Cardiac fibroblast (primary cell): ENCODE results near the gene BRSK2.

Experiments used
- DNase-seq, 2 donors: peaks; one replicate each; pipeline versions ENCODE4 v3.0.0 to v3.0.0-alpha.2; 2010; ENCODE audit warnings: low read depth in 2 of 2
- H3K4me3 ChIP-seq, 2 donors: replicated peaks in 1 of 2; 1 replicate in 1 of 2; 2 replicates in 1 of 2; pipeline ENCODE4 v1.5.1; 2011; ENCODE audit warnings: low read depth in 2 of 2, low read length in 2 of 2, mild to moderate bottlenecking in 2 of 2, moderate library complexity in 1 of 2
- TF ChIP-seq, protein P1 (sequence below): IDR thresholded peaks from one replicate; pipeline ENCODE4 v1.5.1; 2011; ENCODE audit warnings: low read depth, mild to moderate bottlenecking, low read length, inconsistent platforms

The BRSK2 gene

DNA sequence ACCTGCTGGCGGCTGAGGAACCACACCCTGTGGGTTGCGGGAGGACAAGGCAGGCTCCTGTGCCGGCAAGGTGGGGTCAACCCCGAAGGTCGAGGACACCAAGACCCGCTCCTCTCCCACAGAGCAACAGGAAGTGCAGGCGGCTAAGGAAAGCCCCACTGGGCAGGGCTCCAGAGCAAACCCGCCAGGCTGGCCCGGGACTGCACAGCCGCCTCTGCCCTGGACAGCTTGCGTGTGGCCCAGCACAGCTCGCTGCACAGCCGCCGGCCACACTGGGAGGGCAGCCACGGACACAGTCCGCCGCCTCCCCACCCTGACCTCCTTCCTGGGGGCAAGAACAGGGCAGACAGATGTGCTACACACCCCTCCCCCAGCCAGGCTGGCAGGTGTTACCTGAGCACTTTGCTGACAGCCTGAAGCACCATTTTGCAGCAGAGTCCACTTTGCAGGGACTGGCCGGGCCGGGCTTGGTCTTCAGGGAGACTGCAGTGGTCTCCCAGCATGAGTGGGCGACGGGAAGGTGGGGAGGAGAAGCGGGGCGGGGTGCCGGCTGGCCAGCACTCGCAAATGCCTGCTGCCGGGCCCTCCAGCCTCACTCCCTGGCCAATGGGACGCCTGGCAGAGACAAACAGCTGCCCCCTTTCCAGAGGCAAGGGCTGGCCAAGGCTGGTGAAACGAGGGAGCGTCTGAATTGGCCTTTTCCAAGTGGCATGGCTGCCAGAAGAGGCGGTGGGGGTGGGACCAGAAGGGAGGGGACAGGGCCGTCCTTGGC, 96.5 kb downstream of the BRSK2 start, which contains the start of gene MOB2:
MOB2 (minus strand) TSS at position 726 of the 772 bp plus-strand sequence; CDS start at position 503, 223 bp downstream.
- no peak within 1 kb of the TSS for H3K4me3 ChIP-seq
- peak in 1 of 2 donors; percentile 20 for DNase-seq

DNA sequence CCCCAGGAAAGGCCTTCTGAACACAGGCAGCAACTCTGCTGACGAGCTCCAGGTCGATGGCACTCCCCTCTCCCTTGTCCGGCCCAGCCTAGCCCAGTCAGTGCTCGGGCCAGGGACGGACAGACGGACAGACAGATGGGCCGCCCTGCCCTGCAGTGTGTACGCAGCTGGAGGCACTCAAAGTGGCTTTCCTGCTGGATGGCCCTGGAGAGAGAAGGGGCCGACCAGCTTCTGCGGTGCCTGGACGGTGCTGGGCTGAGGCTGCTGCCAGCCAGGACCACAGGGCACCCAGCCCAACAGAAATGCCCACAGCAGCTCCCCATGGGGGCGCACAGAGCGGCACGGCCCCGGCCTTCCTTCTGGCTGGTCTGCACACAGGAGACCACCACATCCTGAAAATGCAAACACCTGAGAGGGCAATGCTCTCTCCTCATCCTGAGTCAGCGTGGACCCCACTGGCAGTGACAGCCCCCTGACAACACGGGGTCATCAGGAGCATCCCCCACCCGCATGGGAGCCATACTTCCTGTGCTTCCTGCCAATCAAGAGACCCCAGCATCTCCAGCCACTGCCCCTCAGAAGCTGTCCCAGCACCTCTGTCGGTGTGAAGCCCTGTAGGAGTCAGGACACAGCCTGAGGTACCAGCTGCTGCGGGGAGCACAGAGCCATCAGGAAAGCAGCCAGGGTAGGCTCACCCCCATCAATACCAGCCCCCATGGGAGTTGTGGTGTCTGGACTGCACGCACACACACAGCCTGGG, 97.5 kb downstream of the BRSK2 start:
- H3K4me3 ChIP-seq, result no peak overlapping the region
- TF ChIP-seq, protein P1, sequence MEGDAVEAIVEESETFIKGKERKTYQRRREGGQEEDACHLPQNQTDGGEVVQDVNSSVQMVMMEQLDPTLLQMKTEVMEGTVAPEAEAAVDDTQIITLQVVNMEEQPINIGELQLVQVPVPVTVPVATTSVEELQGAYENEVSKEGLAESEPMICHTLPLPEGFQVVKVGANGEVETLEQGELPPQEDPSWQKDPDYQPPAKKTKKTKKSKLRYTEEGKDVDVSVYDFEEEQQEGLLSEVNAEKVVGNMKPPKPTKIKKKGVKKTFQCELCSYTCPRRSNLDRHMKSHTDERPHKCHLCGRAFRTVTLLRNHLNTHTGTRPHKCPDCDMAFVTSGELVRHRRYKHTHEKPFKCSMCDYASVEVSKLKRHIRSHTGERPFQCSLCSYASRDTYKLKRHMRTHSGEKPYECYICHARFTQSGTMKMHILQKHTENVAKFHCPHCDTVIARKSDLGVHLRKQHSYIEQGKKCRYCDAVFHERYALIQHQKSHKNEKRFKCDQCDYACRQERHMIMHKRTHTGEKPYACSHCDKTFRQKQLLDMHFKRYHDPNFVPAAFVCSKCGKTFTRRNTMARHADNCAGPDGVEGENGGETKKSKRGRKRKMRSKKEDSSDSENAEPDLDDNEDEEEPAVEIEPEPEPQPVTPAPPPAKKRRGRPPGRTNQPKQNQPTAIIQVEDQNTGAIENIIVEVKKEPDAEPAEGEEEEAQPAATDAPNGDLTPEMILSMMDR, result no peak
- DNase-seq, result no peak

More for the DNA sequence above, 96.5 kb downstream of the BRSK2 start, which contains the start of gene MOB2:
- TF ChIP-seq, protein P1, result no peak

DNA sequence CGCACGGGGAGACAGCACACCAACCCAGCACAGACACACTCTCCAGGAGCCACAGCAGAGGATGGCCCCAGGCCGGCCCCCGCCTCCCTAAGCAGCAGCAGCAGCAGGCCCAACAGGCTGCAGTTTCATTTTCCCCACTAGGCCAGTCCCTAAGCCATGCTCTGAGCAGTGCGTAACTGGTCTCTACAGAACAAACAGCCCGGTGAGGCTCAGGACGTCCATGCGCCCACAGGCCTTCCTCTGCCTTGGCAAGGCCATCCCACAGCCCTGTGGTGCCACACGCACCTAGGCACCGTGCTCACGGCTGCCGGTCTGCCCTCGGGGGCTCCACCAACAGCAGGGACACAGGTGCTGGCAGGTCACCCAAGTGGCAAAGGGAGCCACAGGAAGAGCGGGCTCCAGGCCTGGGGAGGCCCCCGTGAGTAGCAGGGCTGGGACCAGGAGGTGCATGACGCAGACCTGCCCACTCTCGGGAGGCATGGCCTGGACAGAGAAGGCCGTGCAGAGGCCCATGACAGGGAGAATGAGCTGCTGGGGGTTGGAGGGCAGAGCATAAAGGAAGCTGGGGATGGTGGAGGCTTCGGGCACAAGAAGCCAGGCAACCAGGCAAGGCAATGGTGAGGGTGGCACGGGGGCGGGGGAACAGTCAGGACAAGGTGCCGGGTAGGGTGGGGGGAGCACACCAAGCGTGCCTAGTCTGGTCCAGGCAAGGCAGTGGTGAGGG, 98.3 kb downstream of the BRSK2 start:
- TF ChIP-seq, protein P1, result no peak
- no peak for DNase-seq
- H3K4me3 ChIP-seq, result no peak overlapping the region

DNA sequence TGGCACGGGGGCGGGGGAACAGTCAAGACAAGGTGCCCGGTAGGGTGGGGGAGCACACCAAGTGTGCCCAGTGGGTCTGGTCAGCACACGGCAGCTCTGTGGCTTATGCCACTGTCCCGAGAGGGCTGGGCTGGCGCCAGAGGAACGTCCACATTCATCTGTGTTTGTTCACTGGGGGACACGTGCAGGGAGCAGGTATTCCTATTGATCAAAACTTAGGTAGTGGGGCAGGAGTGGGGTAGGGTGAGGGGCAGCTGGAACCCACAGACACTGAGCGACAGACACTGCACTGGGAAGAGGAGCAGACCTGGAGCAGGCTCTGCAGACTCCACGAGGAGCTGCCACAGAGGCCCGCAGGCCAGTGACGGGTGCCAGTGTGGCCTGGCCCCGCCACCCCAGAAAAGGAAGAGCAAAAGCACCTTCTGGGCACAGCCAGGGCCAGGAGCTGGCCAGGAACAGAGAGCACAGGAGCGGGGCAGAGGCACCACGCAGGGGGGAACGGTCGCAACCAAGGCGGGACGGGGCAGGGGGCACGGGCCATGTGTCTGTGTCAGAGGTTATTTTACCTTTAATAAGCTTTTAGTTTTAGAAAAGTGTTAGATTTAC, 98.9 kb downstream of the BRSK2 start:
- TF ChIP-seq, protein P1, result no peak
- no peak overlapping the region for H3K4me3 ChIP-seq
- DNase-seq, result no peak

DNA sequence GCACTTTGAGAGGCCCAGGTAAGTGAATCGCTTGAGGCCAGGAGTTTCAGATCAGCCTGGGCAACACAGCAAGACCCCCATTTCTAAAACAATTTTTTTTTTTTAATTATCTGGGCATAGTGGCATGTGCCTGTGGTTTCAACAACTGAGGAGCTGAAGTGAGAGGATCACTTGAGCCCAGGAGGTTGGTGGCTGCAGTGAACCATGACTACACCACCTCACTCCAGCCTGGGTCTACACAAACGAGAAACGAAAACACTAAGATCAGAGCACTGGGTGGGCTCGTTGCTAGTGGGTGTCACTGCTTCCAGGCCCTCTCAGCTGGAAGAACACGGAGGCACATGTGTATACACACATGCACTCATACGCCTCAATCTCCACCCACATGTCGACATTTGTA, 100.9 kb downstream of the BRSK2 start:
- TF ChIP-seq, protein P1, result no peak
- no peak for DNase-seq
- H3K4me3 ChIP-seq, result no peak overlapping the region

DNA sequence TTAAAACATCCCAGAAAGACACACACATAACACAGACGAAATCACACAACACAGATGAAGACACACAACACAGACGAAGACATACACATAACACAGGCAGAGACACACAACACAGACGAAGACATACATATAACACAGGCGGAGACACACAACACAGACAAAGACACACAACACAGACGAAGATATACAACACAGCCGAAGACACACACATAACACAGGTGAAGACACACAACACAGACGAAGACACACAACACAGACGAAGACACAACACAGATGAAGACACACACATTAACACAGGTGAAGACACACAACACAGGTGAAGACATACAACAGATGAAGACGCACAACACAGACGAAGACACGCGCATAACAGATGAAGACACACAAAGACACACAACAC, 101.6 kb downstream of the BRSK2 start:
- H3K4me3 ChIP-seq, result no peak overlapping the region
- no peak for DNase-seq
- TF ChIP-seq, protein P1, result no peak
